DMS79 (cell line): Measurements from ENCODE around the gene RRN3.
"Not testable (repeated sequence)": the region's sequence is repeated elsewhere in the genome, so short reads cannot be mapped to it uniquely, and the experiment has no call there.

ENCODE experiments used
- DNase-seq: peaks from one replicate; lab custom pipeline; 2025; lab: John Stamatoyannopoulos, UW

The RRN3 gene

DNA sequence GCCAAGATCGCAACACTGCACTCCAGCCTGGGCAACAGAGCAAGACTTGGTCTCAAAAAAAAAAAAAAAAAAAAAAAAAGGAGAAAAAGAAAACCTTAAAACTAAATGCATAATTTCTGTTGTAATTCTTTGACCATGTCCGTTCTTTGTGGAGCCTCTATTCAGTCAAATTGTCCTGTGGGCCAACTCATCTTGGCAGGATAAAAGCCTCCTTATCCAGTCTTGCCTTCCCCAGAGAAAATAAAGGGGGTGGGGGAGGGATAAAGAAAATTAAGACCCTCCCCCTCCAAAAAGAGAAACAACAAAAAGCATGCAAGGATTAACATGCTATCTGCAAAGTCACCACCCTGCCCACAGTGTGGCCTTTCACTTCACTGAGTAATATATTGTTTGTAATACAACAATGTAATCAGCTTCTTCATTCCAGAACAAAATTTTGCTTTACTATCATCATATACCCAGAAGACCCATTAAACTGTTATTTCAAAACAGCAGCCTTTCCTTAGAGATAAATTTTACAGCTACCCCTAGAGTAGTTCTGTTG, 5.4 kb upstream of the RRN3 start:
- not testable (repeated sequence) for DNase-seq

- DNase-seq: not testable (repeated sequence)
These were observed 2.5 kb upstream of the RRN3 start for GRCh38 chr16:15096583-15096972.

DNA sequence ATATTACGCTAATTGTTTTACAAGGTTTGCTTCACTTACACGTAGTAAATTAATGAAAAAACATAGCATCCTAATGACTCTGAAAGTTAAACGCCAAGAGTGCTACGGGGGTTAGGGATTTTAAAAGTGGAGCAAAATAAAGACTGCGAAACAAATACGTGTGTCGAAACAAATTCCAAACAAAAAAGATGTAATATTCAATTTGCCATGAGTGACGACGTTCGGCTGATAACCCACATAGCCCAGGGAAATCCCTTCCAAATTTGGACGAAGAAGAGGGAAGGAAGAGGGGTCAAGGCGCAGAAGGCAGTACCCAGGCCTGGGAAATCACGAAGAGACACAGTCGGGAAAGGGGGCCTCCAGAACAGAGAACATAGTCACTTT, 509 bp downstream of the RRN3 start:
- DNase-seq: not testable (repeated sequence)

GRCh38 chr16:15090663-15091269, 3.3 kb downstream of the RRN3 start:
- not testable (repeated sequence) for DNase-seq

DNA sequence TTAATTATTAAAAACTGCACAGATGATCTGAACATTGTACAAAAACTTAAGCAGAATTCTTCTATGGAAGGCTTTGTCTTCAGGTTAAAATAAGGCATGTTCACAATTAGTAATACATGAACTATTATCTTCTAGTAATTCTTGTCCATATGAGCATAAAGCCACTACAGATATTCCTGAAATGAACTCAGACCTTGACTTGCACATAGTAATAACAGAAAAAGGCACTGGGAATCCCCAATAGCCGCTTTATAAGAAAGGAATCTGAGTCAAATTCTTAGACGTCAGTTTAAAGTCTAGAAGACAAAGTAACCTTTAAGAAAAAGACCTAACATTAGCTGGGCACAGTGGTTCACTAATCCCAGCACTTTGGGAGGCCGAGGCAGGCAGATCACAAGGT, 11.3 kb downstream of the RRN3 start:
- not testable (repeated sequence) for DNase-seq

GRCh38 chr16:15080883-15081282, 13.2 kb downstream of the RRN3 start:
- DNase-seq: not testable (repeated sequence)

DNA sequence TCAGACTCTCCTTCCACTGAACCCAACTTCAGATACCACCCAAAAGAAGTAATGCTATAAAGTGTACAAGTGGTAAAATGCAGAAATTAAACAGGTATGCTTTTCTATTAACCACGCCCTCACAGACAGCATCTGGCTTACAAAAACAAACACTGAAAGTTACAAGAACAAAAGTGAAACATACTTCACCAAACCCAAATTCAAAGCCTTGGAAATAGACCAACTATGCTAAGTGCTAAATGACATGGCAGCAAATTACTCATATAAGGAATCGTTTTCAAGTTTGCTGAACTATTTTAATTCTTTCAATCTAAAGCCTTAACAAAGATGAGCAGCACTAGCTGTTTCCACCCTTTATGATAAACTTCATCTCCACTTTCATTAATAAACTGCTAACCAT, 17.9 kb downstream of the RRN3 start:
- DNase-seq: not testable (repeated sequence)

GRCh38 chr16:15073101-15073500, 21.0 kb downstream of the RRN3 start:
- DNase-seq: no peak

GRCh38 chr16:15071916-15072769, 21.9 kb downstream of the RRN3 start:
- DNase-seq: not testable (repeated sequence)

- DNase-seq: not testable (repeated sequence)
These were observed 23.1 kb downstream of the RRN3 start for GRCh38 chr16:15071013-15071412.

DNA sequence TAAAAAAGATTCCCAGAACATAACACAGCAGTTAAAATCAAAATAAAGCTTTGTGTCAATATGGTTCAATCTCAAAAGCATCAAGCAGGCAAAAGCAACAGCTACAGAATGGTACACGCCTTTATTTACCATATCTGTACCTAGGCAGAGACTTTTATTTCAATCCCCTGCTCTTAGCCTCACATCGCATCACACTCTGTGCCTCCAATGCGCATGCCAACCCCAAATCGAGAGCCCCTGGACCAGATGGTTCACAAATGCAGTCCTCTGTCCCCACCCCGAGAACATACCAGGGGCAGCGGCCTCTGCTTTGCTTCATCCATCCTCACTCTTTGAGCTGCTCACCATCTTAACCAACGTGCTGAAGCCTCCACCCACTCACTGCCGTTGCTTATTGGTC, 27.4 kb downstream of the RRN3 start:
- not testable (repeated sequence) for DNase-seq

GRCh38 chr16:15065961-15066360, 28.1 kb downstream of the RRN3 start:
- not testable (repeated sequence) for DNase-seq

GRCh38 chr16:15062085-15062810, 31.8 kb downstream of the RRN3 start:
- DNase-seq: not testable (repeated sequence)

DNA sequence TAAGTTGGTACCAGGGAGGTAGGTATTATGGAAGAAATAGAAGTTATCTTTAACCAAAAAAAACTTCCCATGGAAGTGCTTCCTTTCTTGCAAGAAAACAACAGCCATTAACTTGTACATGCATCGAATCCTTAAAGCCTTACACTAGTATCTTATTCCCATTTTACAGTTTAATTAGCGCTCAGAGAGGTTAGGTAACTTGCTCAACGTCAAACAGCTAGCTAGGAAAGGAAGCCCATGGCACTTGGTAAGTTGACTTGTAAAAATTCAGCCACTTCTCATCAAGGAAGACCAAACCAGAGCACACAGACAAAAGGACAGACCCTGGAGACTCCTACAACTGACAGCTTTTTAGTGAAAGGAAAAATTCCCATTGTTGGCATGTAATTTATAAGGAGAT, 34.7 kb downstream of the RRN3 start:
- DNase-seq: no peak

DNA sequence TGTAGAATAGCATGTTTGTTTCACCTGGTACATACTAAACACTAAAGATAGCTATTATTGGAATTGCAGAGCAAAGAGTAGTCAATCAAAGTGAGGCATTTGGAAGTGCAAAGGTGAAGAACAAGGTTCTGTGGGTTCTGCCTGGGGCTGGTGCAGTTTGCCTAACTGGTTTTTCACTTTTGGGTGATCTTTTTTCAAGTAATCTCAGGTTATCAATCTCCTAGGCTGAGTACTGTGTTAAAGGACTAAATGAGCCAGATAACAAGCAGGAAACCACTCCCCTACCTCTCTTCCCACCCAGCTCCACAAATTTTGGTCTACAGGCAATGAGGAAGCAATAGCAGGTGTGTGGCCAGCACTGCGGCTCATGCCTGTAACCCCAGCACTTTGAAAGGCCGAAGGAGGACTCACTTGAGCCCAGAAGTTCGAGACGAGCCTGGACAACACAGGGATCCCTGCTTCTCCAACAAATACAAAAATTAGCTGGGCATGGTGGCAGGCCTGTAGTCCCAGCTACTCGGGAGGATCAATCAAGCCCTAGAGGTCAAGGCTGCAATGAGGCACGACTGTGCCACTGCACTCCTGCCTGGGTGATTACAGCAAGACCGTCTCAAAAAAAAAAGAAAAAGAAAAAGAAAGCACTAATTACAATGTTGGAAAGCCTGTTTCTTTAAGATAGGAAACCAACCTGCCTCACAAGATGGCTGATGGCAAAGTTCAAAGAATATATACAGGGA, 36.2 kb downstream of the RRN3 start:
- no peak for DNase-seq

- DNase-seq: no peak
These were observed 38.7 kb downstream of the RRN3 start for GRCh38 chr16:15055141-15056053.

GRCh38 chr16:15054357-15055140, 39.5 kb downstream of the RRN3 start:
- no peak for DNase-seq

GRCh38 chr16:15053904-15054303, 40.2 kb downstream of the RRN3 start:
- DNase-seq: no peak

- no peak for DNase-seq
These were observed 41.2 kb downstream of the RRN3 start for GRCh38 chr16:15052747-15053476.
